GM23338 (cell line): ENCODE measurements around the gene PDK3. TPM values are rescaled to one million over a fixed set of nuclear protein-coding genes. Genes with fewer than 3 reads are reported as not detected.

ENCODE experiments used
- ATAC-seq: fragments of 200-7000 bp; cut with Tn5 transposase; 3 replicates; pipeline ENCODE4 v1.9.1; 2020
- DNase-seq: peaks from one replicate; pipeline ENCODE4 v3.0.0-alpha.2; 2015; ENCODE audit warnings: low spot score
- H2AFZ ChIP-seq: fragments of 200-600 bp; sonication (generic); 2 replicates; pipeline ENCODE4 v1.8.0; 2016; ENCODE audit warnings: antibody characterized with exemption, mild to moderate bottlenecking, moderate library complexity
- H3F3A ChIP-seq: fragments of 200-600 bp; sonication (generic); replicated peaks from 2 replicates; pipeline ENCODE4 v1.8.0; 2017; ENCODE audit warnings: antibody characterized with exemption, mixed run types, low read depth
- H3K27ac ChIP-seq: fragments of 200-600 bp; sonication (generic); 2 replicates; pipeline ENCODE4 v1.6.1; 2016; ENCODE audit warnings: low read depth
- H3K27me3 ChIP-seq: fragments of 200-600 bp; sonication (generic); 2 replicates; pipeline ENCODE4 v1.8.0; 2016; ENCODE audit warnings: mild to moderate bottlenecking, mixed run types, moderate library complexity; ENCODE audit not compliant: insufficient read depth
- H3K36me3 ChIP-seq: fragments of 200-600 bp; sonication (generic); 2 replicates; pipeline ENCODE4 v1.8.0; 2016; ENCODE audit warnings: mild to moderate bottlenecking; ENCODE audit not compliant: insufficient read depth
- H3K4me1 ChIP-seq: fragments of 200-600 bp; sonication (generic); 2 replicates; pipeline ENCODE4 v1.8.0; 2016; ENCODE audit warnings: mild to moderate bottlenecking, moderate library complexity; ENCODE audit not compliant: insufficient read depth
- H3K4me2 ChIP-seq: fragments of 200-600 bp; sonication (generic); 2 replicates; pipeline ENCODE4 v1.7.1; 2017; ENCODE audit warnings: mixed run types
- H3K4me3 ChIP-seq: fragments of 200-600 bp; sonication (generic); 2 replicates; pipeline ENCODE4 v1.6.1; 2016; ENCODE audit warnings: mixed run types
- H3K79me2 ChIP-seq: fragments of 200-600 bp; sonication (generic); replicated peaks from 2 replicates; pipeline ENCODE4 v1.8.0; 2017; ENCODE audit warnings: mild to moderate bottlenecking; ENCODE audit not compliant: insufficient read depth
- H3K9me2 ChIP-seq: fragments of 200-600 bp; sonication (generic); 2 replicates; pipeline ENCODE4 v1.8.0; 2017; ENCODE audit not compliant: insufficient read depth
- H4K20me1 ChIP-seq: fragments of 200-600 bp; sonication (generic); replicated peaks from 2 replicates; pipeline ENCODE4 v1.8.0; 2017; ENCODE audit warnings: mild to moderate bottlenecking; ENCODE audit not compliant: insufficient read depth
- H3K27ac Mint-ChIP-seq: 2 replicates; pipeline ENCODE4 v1.8.0; 2020; ENCODE audit warnings: inconsistent platforms, mild to moderate bottlenecking, moderate library complexity, mixed read lengths
- H3K27me3 Mint-ChIP-seq: 3 replicates; pipeline ENCODE4 v1.8.0; 2022; ENCODE audit warnings: low read depth, mild to moderate bottlenecking, moderate library complexity, mixed read lengths, inconsistent platforms; ENCODE audit not compliant: insufficient read depth, poor library complexity
- H3K36me3 Mint-ChIP-seq: 3 replicates; pipeline ENCODE4 v1.8.0; 2021; ENCODE audit warnings: low read depth, mild to moderate bottlenecking, inconsistent platforms, moderate library complexity, mixed read lengths
- H3K4me1 Mint-ChIP-seq: 3 replicates; pipeline ENCODE4 v1.8.0; 2020; ENCODE audit warnings: mild to moderate bottlenecking, inconsistent platforms, mixed read lengths
- H3K4me3 Mint-ChIP-seq: 3 replicates; pipeline ENCODE4 v1.8.0; 2021; ENCODE audit warnings: moderate library complexity, mild to moderate bottlenecking, inconsistent platforms, mixed read lengths
- H3K9me3 Mint-ChIP-seq: 3 replicates; pipeline ENCODE4 v1.8.0; 2020; ENCODE audit warnings: moderate library complexity, mild to moderate bottlenecking, inconsistent platforms, mixed read lengths
- EZH2 ChIP-seq: fragments of 200-600 bp; sonication (generic); IDR thresholded peaks from one replicate; pipeline ENCODE4 v1.8.0; 2017; ENCODE audit warnings: antibody characterized with exemption, mild to moderate bottlenecking, low read depth; ENCODE audit not compliant: unreplicated experiment
- JUNB ChIP-seq: IDR thresholded peaks from one replicate; pipeline ENCODE4 v1.6.1; 2016; ENCODE audit warnings: antibody characterized with exemption; ENCODE audit not compliant: unreplicated experiment
- REST ChIP-seq: IDR thresholded peaks from one replicate; pipeline ENCODE4 v1.6.1; 2018; ENCODE audit warnings: antibody characterized with exemption; ENCODE audit not compliant: unreplicated experiment
- STAT1 ChIP-seq: IDR thresholded peaks from one replicate; pipeline ENCODE4 v1.6.1; 2016; ENCODE audit warnings: antibody characterized with exemption; ENCODE audit not compliant: unreplicated experiment
- ZNF114 ChIP-seq: fragments of 250-450 bp; sonication (Bioruptor Pico); IDR thresholded peaks from 2 replicates; pipeline ENCODE4 v1.5.0; 2020; ENCODE audit warnings: mild to moderate bottlenecking, moderate library complexity
- ZNF462 ChIP-seq: fragments of 250-450 bp; sonication (Bioruptor Pico); IDR thresholded peaks from 2 replicates; pipeline ENCODE4 v1.5.0; 2020; ENCODE audit warnings: mild to moderate bottlenecking, moderate library complexity
- polyA plus RNA-seq: library from polyadenylated mRNA; unstranded; fragments of >200 nt; fragmentation: Nextera tagmentation; extraction: Ambion mirVana; gene quantifications from 2 replicates; pipeline ENCODE4 v1.2.1, GENCODE V29; 2016
- total RNA-seq: library from RNA; depleted of rRNA; stranded (reverse); fragments of >200 nt; shearing (Covaris generic); gene quantifications from 2 replicates; pipeline ENCODE4 v1.2.3, GENCODE V29; 2014

The PDK3 gene
- total and polyA plus RNA-seq, 2 experiments from 2014 or later, result 35.7 to 51.2 TPM

GRCh38 chrX:24483596-24483995 lies 18.5 kb downstream of the PDK3 start:
- peaks cover 6% of the 10 kb centered on the region; the same call in 2 of the 3 replicates for H3K36me3 Mint-ChIP-seq
- Histone ChIP-seq H4K20me1 (no peaks in the 10 kb centered on the region), H3K4me1 (no peaks in the 10 kb centered on the region), H3K9me2 (no peaks in the 10 kb centered on the region), H3K27me3 (no peaks in the 10 kb centered on the region), H3K4me2 (no peak overlapping the region), H3K27ac (no peak overlapping the region), H3K36me3 (no peaks in the 10 kb centered on the region), H3K4me3 (no peak overlapping the region), H3F3A (no peaks in the 10 kb centered on the region), H3K79me2 (peaks cover 26% of the 10 kb centered on the region), H2AFZ (no peak overlapping the region)
- H3K4me1 Mint-ChIP-seq, result peaks cover 10% of the 10 kb centered on the region
- no peaks in the 10 kb centered on the region for H3K9me3 Mint-ChIP-seq
- no peak overlapping the region for H3K27ac Mint-ChIP-seq
- no peak for ATAC-seq
- H3K4me3 Mint-ChIP-seq, result no peak overlapping the region
- DNase-seq, result no peak
- TF ChIP-seq STAT1 (no peak), ZNF462 (CRISPR knock-in tag) (no peak), EZH2 (no peak), JUNB (no peak), REST (no peak), ZNF114 (CRISPR knock-in tag) (no peak)
- no peaks in the 10 kb centered on the region for H3K27me3 Mint-ChIP-seq
